ENCODE measurements around the gene KHDC3L. TPM values are rescaled to one million over a fixed set of nuclear protein-coding genes. Genes with fewer than 3 reads are reported as not detected.

KHDC3L gene
- total RNA-seq, 3 donors from 2014 or later, result not detected

- Histone ChIP-seq H3K9me3 (no peaks in the 10 kb centered on the region), H3K4me3 (no peak overlapping the region), H3K4me1 (ENCODE audit: low read depth) (no peaks in the 10 kb centered on the region), H3K36me3 (ENCODE audit: low read depth) (no peaks in the 10 kb centered on the region)
- ATAC-seq (no peak), DNase-seq (no peak)
- intact Hi-C loops (cut with DNase I, micrococcal nuclease), result no loop called here
- TF ChIP-seq CTCF (IDR thresholded peaks at IDR 0.05), result no peak
Measured at GRCh38 chr6:73364121-73364520, 1.7 kb downstream of the KHDC3L start.

GRCh38 chr6:73364549-73364948 is 2.1 kb downstream of the KHDC3L start:
- intact Hi-C loops (cut with DNase I, micrococcal nuclease), result no loop called here

GRCh38 chr6:73367761-73368355 is 5.4 kb downstream of the KHDC3L start:
- no peak for TF ChIP-seq CTCF (IDR thresholded peaks at IDR 0.05)
- Histone ChIP-seq H3K9me3 (peaks cover 7% of the 10 kb centered on the region), H3K36me3 (ENCODE audit: low read depth) (no peaks in the 10 kb centered on the region), H3K4me3 (no peak overlapping the region), H3K4me1 (ENCODE audit: low read depth) (no peaks in the 10 kb centered on the region)
- DNase-seq, result no peak
- intact Hi-C loops (cut with DNase I, micrococcal nuclease), result no loop called here
- ATAC-seq, result no peak

More at GRCh38 chr6:73364549-73364948, 2.1 kb downstream of the KHDC3L start:
- no peaks in the 10 kb centered on the region for H3K9me3 ChIP-seq
- TF ChIP-seq CTCF (IDR thresholded peaks at IDR 0.05), result no peak
- ATAC-seq (no peak), DNase-seq (no peak)
- H3K4me3 ChIP-seq, result no peak overlapping the region
- H3K4me1 ChIP-seq (ENCODE audit: low read depth), result no peaks in the 10 kb centered on the region
- H3K36me3 ChIP-seq (ENCODE audit: low read depth), result no peaks in the 10 kb centered on the region

- Histone ChIP-seq H3K9me3 (peaks cover 7% of the 10 kb centered on the region), H3K4me1 (ENCODE audit: low read depth) (no peaks in the 10 kb centered on the region), H3K36me3 (ENCODE audit: low read depth) (no peaks in the 10 kb centered on the region), H3K4me3 (no peak overlapping the region)
- TF ChIP-seq CTCF (IDR thresholded peaks at IDR 0.05), result no peak
- DNase-seq (no peak), ATAC-seq (no peak)
- intact Hi-C loops (cut with DNase I, micrococcal nuclease), result no loop called here
Measured at GRCh38 chr6:73368675-73369074, 6.2 kb downstream of the KHDC3L start.

- Histone ChIP-seq H3K36me3 (ENCODE audit: low read depth) (no peaks in the 10 kb centered on the region), H3K9me3 (peaks cover 7% of the 10 kb centered on the region), H3K4me3 (no peak overlapping the region), H3K4me1 (ENCODE audit: low read depth) (no peaks in the 10 kb centered on the region)
- ATAC-seq, result no peak
- DNase-seq, result no peak
- TF ChIP-seq CTCF (IDR thresholded peaks at IDR 0.05), result no peak
- intact Hi-C loops (cut with DNase I, micrococcal nuclease), result no loop called here
Measured at GRCh38 chr6:73369157-73369556, 6.7 kb downstream of the KHDC3L start.

GRCh38 chr6:73369563-73369962 is 7.1 kb downstream of the KHDC3L start, which contains the start of gene OOEP:
OOEP (minus strand) TSS chr6:73369897; CDS start chr6:73369792, 105 bp downstream.
- TF ChIP-seq CTCF (IDR thresholded peaks at IDR 0.05), result no peak
- no peaks in the 10 kb centered on the region for H3K36me3 ChIP-seq (ENCODE audit: low read depth)
- no peak within 1 kb of the TSS for H3K4me3 ChIP-seq
- intact Hi-C loops (cut with DNase I, micrococcal nuclease), result no loop called here
- DNase-seq (no peak), ATAC-seq (no peak)
- no peaks in the 10 kb centered on the region for H3K4me1 ChIP-seq (ENCODE audit: low read depth)
- peaks cover 7% of the 10 kb centered on the region for H3K9me3 ChIP-seq
